HepG2 (cell line): ENCODE results near the gene PTPN14. TPM values are rescaled to one million over a fixed set of nuclear protein-coding genes. Genes with fewer than 3 reads are reported as not detected.

Experiments used
- ATAC-seq: fragments of 200-7000 bp; cut with Tn5 transposase; 3 replicates; pipeline ENCODE4 v1.9.1; 2020; ENCODE audit warnings: mild to moderate bottlenecking, moderate library complexity
- BruUV-seq: library from RNA; stranded (reverse); fragments of 400-500 nt; replicated peaks from 2 replicates; lab custom pipeline; 2021; lab: Mats Ljungman, UMichigan
- CTCF ChIA-PET: fragments of 300-600 bp; formaldehyde crosslinking; extraction: SDS; loops from one replicate; lab custom pipeline; 2021; ENCODE audit warnings: low total read pairs, inconsistent platforms, low intra/inter-chr PET ratio; lab: Yijun Ruan, JAX
- POLR2A ChIA-PET: fragments of 350-600 bp; sonication (Branson Sonifier 250); formaldehyde crosslinking; loops from one replicate; lab custom pipeline; 2020; ENCODE audit warnings: antibody characterized with exemption, inconsistent platforms; lab: Yijun Ruan, JAX
- DNase-seq: peaks from one replicate; pipeline ENCODE4 v3.0.0-alpha.2; 2015; ENCODE audit warnings: low spot score
- FAIRE-seq: peaks from 3 replicates; lab custom pipeline; 2011; peaks lifted over from hg19 to GRCh38; lab: Jason Lieb, UNC
- H2AFZ ChIP-seq: one replicate; pipeline ENCODE4 v1.6.1; 2011; ENCODE audit warnings: low read length, inconsistent platforms
- H3K27ac ChIP-seq: fragments of 300-600 bp; 3 replicates; pipeline ENCODE4 v1.8.0; 2011; ENCODE audit warnings: mixed run types, mild to moderate bottlenecking, mixed read lengths, low read length, inconsistent platforms; ENCODE audit not compliant: insufficient read depth; ENCODE audit errors: extremely low read length
- H3K27me3 ChIP-seq, 2 experiments: fragments of 200-600 bp in 1 of 2; 2 replicates in 1 of 2; 3 replicates in 1 of 2; pipeline versions ENCODE4 v1.6.0 to v1.8.0; 2011; ENCODE audit warnings: low read length in 2 of 2, mild to moderate bottlenecking in 2 of 2, moderate library complexity in 2 of 2, inconsistent platforms in 1 of 2; ENCODE audit not compliant: insufficient read depth in 2 of 2, control insufficient read depth in 1 of 2
- H3K36me3 ChIP-seq, 2 experiments: fragments of 200-600 bp in 1 of 2; replicated peaks in 1 of 2; 2 replicates in 1 of 2; 3 replicates in 1 of 2; pipeline versions ENCODE4 v1.5.1 to v1.8.0; 2011; ENCODE audit warnings: low read length in 2 of 2, inconsistent platforms in 1 of 2; ENCODE audit not compliant: insufficient read depth in 2 of 2, control insufficient read depth in 1 of 2
- H3K4me1 ChIP-seq: 2 replicates; pipeline ENCODE4 v1.5.1; 2012; ENCODE audit warnings: low read length, inconsistent platforms; ENCODE audit not compliant: insufficient read depth
- H3K4me2 ChIP-seq: 2 replicates; pipeline ENCODE4 v1.6.0; 2011; ENCODE audit warnings: low read depth, low read length, inconsistent platforms
- H3K4me3 ChIP-seq, 3 experiments: fragments of 200-600 bp in 1 of 3; sonication (generic), shearing (Covaris generic) in 1 of 3; replicated peaks in 1 of 3; 2 replicates each; pipeline ENCODE4 v1.5.1; 2011 to 2016; ENCODE audit warnings: low read length in 3 of 3, inconsistent platforms in 2 of 3, low read depth in 2 of 3, mild to moderate bottlenecking in 2 of 3, control low read depth in 1 of 3, mixed read lengths in 1 of 3; ENCODE audit not compliant: insufficient read depth in 1 of 3
- H3K79me2 ChIP-seq: one replicate; pipeline ENCODE4 v1.6.1; 2011; ENCODE audit warnings: low read length, inconsistent platforms; ENCODE audit not compliant: insufficient read depth
- H3K9ac ChIP-seq: 2 replicates; pipeline ENCODE4 v1.6.0; 2011; ENCODE audit warnings: mild to moderate bottlenecking, low read depth, low read length, inconsistent platforms; ENCODE audit not compliant: insufficient read depth
- H3K9me3 ChIP-seq: 2 replicates; pipeline ENCODE4 v1.5.1; 2012; ENCODE audit warnings: mild to moderate bottlenecking, low read length
- H4K20me1 ChIP-seq: 2 replicates; pipeline ENCODE4 v1.6.0; 2011; ENCODE audit warnings: inconsistent platforms, mild to moderate bottlenecking, low read length, moderate library complexity; ENCODE audit not compliant: insufficient read depth
- ATF4 ChIP-seq, 2 experiments: fragments of 450-650 bp in 1 of 2; sonication (generic) in 1 of 2; formaldehyde crosslinking; IDR thresholded peaks; 2 replicates each; pipeline versions ENCODE4 v1.5.0 to v1.8.0; 2020 to 2022; ENCODE audit warnings: mild to moderate bottlenecking in 1 of 2, missing genetic modification reagents in 1 of 2
- KDM6A ChIP-seq: IDR thresholded peaks from 2 replicates; pipeline ENCODE4 v1.6.1; 2016; ENCODE audit warnings: low read depth
- PBX2 ChIP-seq: IDR thresholded peaks from 2 replicates; pipeline ENCODE4 v1.6.1; 2016; ENCODE audit warnings: control low read depth
- RBFOX2 ChIP-seq: fragments of 200-400 bp; formaldehyde crosslinking; IDR thresholded peaks from 2 replicates; pipeline ENCODE4 v1.6.1; 2017; ENCODE audit warnings: low read depth, mild to moderate bottlenecking, low read length
- SKIL ChIP-seq: sonication (generic); formaldehyde crosslinking; IDR thresholded peaks from 2 replicates; pipeline ENCODE4 v1.8.0; 2022; ENCODE audit warnings: missing genetic modification reagents, mild to moderate bottlenecking, moderate library complexity, borderline replicate concordance
- YEATS2 ChIP-seq: sonication (generic); formaldehyde crosslinking; IDR thresholded peaks from 2 replicates; pipeline ENCODE4 v1.4.0; 2020; ENCODE audit warnings: missing genetic modification reagents, borderline replicate concordance
- ZBTB38 ChIP-seq: sonication (generic); formaldehyde crosslinking; IDR thresholded peaks from 2 replicates; pipeline ENCODE4 v1.5.1; 2020; ENCODE audit warnings: mild to moderate bottlenecking, missing genetic modification reagents
- ZNF160 ChIP-seq: sonication (generic); formaldehyde crosslinking; IDR thresholded peaks from 2 replicates; pipeline ENCODE4 v1.8.0; 2022; ENCODE audit warnings: mild to moderate bottlenecking, inconsistent platforms, missing genetic modification reagents
- ZNF260 ChIP-seq: sonication (generic); formaldehyde crosslinking; IDR thresholded peaks from 2 replicates; pipeline ENCODE4 v1.4.0; 2020; ENCODE audit warnings: missing genetic modification reagents, low read depth, mild to moderate bottlenecking, borderline replicate concordance
- WGBS: methylation state at CpG from one replicate; pipeline ENCODE4 v1.1.6; 2017; ENCODE audit warnings: low lambda C conversion rate; 5-methylcytosine and 5-hydroxymethylcytosine counted together
- in situ Hi-C: cut with HindIII; loops from 2 replicates; pipeline ENCODE4 v1.10.0; 2017; ENCODE audit warnings: low pct_unique_long_range_greater_than_20kb; ENCODE audit not compliant: extremely low pct_ligation_motif_present
- intact Hi-C: fragments of 100-400 bp; cut with micrococcal nuclease; formaldehyde crosslinking; loops from one replicate; pipeline ENCODE4 v1.10.0; 2022; ENCODE audit not compliant: unreplicated experiment
- polyA plus RNA-seq, 8 experiments: library from polyadenylated mRNA; depleted of rRNA in 3 of 8; stranded (reverse) in 7 of 8; unstranded in 1 of 8; fragments of >200 nt; fragmentation: Illumina TruSeq in 4 of 8; extraction: Trizol in 4 of 8; gene quantifications; 2 replicates each; pipeline versions ENCODE4 v1.2.1 to v1.2.3, GENCODE V29; 2011 to 2016; ENCODE audit warnings: low read depth in 4 of 8, missing spikeins in 1 of 8, mixed read lengths in 1 of 8; ENCODE audit not compliant: insufficient read depth in 1 of 8
- total RNA-seq, 5 experiments: library from RNA; depleted of rRNA; stranded (reverse); fragments of >200 nt; fragmentation: Illumina TruSeq; extraction: Trizol; gene quantifications; 2 replicates each; pipeline ENCODE4 v1.2.3, GENCODE V29; 2016; ENCODE audit warnings: low read depth in 1 of 5
- TF ChIP-seq, protein P1 (sequence below): sonication (generic); formaldehyde crosslinking; IDR thresholded peaks from 2 replicates; pipeline ENCODE4 v1.5.0; 2020; ENCODE audit warnings: missing genetic modification reagents
- TF ChIP-seq, protein P2 (sequence below): IDR thresholded peaks from 2 replicates; pipeline ENCODE4 v1.6.1; 2012; ENCODE audit warnings: low read depth, low read length, improper control_type of control experiment
- TF ChIP-seq, protein P3 (sequence below): sonication (generic); formaldehyde crosslinking; IDR thresholded peaks from 2 replicates; pipeline ENCODE4 v1.8.0; 2022; ENCODE audit warnings: missing genetic modification reagents, mild to moderate bottlenecking, inconsistent platforms, borderline replicate concordance

PTPN14 gene
- total and polyA plus RNA-seq, 2 of the 13 experiments (the other 11 are each of a cell fraction or from before 2014, with no cell fraction given): 3.9 to 4.7 TPM

- no peak for TF ChIP-seq SKIL (CRISPR knock-in tag)
Observed at GRCh38 chr1:214500340-214501055, 50.9 kb downstream of the PTPN14 start (continued).

GRCh38 chr1:214499732-214500131 lies 51.7 kb downstream of the PTPN14 start:
- peaks cover 17% of the 10 kb centered on the region for H3K4me1 ChIP-seq
- WGBS: 92% methylated on average over 4 of the region's 4 CpGs
- no peak overlapping the region for H3K9ac ChIP-seq
- ATAC-seq (no peak), DNase-seq (no peak), FAIRE-seq (no peak)
- H3K27ac ChIP-seq: no peak overlapping the region
- no peaks in the 10 kb centered on the region for H4K20me1 ChIP-seq
- no peaks in the 10 kb centered on the region for H3K9me3 ChIP-seq
- intact Hi-C loops: no loop called here
- H3K79me2 ChIP-seq: no peaks in the 10 kb centered on the region
- no peaks in the 10 kb centered on the region for H3K36me3 ChIP-seq
- in situ Hi-C loops: no loop called here
- CTCF ChIA-PET: no interaction called here
- H3K4me2 ChIP-seq: no peak overlapping the region
- no peaks in the 10 kb centered on the region for H3K27me3 ChIP-seq
- H3K4me3 ChIP-seq: no peak overlapping the region
- POLR2A ChIA-PET: no interaction called here
- no peak overlapping the region for H2AFZ ChIP-seq
- no TSS peak for BruUV-seq
- TF ChIP-seq, protein P1, sequence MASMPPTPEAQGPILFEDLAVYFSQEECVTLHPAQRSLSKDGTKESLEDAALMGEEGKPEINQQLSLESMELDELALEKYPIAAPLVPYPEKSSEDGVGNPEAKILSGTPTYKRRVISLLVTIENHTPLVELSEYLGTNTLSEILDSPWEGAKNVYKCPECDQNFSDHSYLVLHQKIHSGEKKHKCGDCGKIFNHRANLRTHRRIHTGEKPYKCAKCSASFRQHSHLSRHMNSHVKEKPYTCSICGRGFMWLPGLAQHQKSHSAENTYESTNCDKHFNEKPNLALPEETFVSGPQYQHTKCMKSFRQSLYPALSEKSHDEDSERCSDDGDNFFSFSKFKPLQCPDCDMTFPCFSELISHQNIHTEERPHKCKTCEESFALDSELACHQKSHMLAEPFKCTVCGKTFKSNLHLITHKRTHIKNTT: no peak
- TF ChIP-seq KDM6A (CRISPR knock-in tag): no peak
- TF ChIP-seq, protein P2, sequence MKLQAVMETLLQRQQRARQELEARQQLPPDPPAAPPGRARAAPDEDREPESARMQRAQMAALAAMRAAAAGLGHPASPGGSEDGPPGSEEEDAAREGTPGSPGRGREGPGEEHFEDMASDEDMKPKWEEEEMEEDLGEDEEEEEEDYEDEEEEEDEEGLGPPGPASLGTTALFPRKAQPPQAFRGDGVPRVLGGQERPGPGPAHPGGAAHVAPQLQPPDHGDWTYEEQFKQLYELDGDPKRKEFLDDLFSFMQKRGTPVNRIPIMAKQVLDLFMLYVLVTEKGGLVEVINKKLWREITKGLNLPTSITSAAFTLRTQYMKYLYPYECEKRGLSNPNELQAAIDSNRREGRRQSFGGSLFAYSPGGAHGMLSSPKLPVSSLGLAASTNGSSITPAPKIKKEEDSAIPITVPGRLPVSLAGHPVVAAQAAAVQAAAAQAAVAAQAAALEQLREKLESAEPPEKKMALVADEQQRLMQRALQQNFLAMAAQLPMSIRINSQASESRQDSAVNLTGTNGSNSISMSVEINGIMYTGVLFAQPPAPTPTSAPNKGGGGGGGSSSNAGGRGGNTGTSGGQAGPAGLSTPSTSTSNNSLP: no peak
- no peak for TF ChIP-seq PBX2 (CRISPR knock-in tag)
- TF ChIP-seq, protein P3, sequence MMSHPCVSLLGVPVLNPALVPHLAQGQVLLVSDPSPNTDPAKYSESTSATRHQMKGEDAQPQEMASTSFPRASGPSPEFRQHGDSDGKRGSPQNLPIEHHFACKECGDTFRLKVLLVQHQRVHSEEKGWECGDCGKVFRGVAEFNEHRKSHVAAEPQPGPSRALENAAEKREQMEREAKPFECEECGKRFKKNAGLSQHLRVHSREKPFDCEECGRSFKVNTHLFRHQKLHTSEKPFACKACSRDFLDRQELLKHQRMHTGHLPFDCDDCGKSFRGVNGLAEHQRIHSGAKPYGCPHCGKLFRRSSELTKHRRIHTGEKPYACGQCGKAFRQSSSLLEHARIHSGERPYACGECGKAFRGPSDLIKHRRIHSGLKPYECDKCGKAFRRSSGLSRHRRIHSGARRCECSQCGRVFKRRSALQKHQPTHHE (CRISPR knock-in tag): no peak
- no peak for TF ChIP-seq ATF4 (CRISPR knock-in tag; IDR thresholded peaks at IDR 0.05)
- TF ChIP-seq YEATS2 (CRISPR knock-in tag): no peak
- no peak for TF ChIP-seq ZBTB38 (CRISPR knock-in tag)
- TF ChIP-seq ZNF260 (CRISPR knock-in tag): no peak
- no peak for TF ChIP-seq RBFOX2
- TF ChIP-seq ZNF160 (CRISPR knock-in tag): no peak
